NCI-H82 treated with DMSO at 0.1 percent for 48 hours (cell line): ENCODE results near the gene CHD5.

Experiments
- DNase-seq: peaks from one replicate; lab custom pipeline; 2025; ENCODE audit not compliant: unreplicated experiment; lab: John Stamatoyannopoulos, UW

Gene CHD5

DNA sequence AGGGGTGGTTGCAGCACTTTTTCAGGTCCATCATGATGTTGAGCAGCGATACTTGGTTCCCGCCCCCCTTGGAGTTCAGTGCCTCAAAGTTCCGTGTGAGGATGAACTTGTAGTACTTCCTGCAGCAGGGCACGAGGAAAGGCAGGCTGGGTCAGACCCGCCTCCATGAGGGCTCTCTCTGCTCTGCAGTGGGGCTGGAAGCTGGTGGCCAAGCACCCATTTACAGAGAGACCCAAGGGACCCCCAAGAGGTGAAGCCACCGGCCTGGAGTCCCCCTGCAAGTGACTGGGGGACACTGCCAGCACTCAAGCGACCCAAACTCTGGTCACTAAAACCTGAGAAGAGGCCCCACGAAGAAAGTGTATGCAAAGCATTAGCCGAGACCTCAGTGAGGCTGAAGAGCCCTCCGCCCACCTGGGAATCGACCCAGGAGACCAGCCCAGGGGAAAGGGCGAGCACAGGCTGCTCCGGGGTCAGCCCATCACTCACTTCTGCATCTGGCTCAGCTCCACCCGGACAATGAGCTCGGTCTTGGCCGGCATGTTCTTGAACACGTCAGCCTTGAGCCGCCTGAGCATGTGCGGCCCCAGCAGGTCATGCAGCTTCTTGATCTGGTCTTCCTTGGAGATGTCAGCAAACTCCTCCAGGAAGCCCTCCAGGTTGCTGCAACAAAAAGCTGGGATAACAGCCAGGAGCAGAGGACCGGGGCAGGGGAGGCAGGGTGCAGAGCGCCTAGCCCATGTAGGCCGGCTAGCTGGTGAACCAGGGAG lies 45.2 kb downstream of the CHD5 start:
- DNase-seq: no peak

DNA sequence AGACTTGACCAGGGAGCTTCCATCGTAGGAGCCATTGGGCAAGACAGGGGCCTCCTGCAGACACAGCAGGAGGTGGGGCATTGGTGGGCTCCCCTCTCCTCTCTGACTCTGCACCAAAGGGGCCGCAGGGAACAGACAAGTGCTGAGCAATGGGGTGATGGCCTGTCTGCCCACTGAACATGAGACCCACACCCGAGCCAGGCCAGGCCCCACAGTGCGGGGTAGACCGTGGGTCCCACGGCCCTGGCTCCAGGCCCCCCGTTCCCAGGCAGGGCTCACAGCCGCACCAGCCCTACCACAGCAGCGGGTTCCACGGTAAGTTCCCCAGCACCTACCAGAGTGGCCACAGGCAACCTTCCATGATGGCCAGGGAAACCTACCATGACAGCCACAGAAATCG lies 45.9 kb downstream of the CHD5 start:
- DNase-seq: no peak

DNA sequence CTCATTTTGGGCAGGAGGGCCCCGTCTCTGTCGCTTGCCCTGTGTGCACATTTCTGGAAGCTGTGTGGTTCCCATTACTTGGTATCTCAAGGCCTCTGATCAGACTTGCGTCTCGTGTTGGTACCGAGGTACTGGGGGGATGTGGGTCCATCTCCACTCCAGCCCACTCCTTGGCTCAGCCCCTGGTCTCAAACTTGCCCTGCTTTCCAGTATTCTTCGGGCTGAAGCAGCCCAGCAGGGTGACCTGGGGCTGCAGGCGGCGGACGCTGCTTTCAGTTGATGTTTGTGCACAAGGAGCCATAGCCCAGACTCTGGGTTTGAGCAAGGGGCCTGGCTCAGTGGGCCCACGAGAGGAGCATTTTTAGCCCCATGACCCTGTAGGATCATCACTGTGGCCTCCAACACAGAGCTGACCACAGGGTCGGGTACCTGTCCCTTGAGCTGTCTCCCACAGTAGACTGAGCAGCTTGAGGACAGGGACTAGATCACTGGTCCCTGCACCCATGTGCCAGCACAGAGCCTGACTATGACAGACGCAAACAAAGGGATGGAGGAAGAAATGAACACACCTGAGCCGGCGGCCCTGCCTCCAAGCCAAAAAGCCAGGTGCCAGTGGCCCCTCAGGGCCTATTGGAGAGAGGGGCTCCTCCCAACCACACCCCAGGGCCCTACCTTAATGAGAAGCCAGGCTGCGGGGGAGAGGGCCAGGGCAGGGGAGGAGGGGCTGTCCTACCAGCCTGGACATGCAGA lies 46.8 kb downstream of the CHD5 start:
- DNase-seq: no peak

DNA sequence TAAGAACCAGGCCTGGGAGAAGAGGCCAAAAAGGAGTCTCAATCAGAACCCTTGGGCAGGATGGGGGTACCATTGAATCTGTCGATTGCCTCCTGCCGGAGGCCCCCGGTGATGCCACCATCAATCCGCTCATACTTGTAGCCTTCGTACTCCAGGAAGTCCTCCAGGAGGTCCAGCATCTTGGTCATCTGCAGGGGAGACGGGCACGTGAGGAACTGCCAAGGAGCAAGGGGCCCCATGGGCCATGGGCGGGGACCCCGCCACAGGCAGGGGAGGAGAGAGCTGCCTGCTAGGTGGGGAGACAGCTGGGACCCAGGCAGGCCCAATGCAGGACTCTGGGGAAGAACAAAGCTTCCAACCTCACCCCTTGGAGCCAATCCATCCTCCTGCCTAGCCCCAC lies 48.6 kb downstream of the CHD5 start:
- DNase-seq: no peak

DNA sequence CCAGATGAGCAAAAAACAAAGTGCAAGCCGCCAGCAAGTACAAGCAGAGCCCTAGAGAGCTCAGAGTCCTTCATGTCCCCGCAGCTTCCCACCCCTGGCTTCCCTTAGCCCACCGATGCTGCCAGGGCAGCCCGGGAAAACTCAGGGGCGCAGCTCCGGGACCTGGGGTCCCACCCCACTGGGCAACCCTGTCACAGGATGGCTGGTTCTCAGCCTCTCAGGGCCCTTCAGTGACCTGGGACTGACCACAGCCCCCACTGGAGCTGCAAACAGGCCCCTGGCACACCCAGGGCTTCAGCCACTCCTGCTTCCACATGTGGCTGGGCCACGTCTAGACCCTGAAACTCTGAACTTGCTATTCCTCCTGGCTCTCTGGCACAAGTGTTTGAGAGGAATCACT lies 49.5 kb downstream of the CHD5 start:
- no peak for DNase-seq

DNA sequence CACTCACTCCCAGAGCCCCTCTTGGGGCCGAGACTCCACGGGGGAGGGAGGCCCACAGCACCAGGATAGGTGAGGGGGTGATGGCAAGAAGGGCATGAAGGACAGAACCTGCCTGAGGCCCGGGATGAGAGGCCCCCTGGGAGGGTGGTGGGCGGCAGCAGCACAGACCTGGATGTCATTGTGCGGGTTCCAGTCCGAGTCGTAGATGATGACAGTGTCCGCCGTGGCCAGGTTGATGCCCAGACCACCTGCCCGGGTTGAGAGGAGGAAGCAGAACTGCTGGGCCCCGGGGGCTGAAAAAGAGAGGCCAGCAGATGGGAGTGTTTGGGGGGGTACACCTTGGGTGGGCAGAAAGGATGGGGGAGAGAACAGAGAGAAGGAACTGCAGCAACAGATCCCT lies 50.1 kb downstream of the CHD5 start:
- no peak for DNase-seq

DNA sequence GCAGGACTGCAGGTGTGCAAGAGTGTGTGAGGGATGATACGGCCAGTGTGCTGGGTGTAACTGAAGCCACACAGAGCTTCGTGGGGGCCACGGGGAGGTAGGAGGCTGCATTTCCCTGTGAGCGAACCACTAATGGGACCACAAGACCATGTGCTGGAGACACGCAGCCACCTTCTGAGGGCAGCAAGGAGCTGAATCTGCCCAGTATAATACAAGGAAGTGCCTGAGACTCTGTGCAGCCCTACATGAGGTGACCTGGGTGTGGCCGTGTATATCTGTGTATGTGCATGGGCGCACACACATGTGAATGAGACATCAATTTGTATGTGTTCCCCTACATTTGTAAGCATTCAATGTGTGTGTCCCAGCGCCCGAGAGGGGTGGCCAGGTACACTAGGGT lies 50.8 kb downstream of the CHD5 start:
- DNase-seq: no peak

DNA sequence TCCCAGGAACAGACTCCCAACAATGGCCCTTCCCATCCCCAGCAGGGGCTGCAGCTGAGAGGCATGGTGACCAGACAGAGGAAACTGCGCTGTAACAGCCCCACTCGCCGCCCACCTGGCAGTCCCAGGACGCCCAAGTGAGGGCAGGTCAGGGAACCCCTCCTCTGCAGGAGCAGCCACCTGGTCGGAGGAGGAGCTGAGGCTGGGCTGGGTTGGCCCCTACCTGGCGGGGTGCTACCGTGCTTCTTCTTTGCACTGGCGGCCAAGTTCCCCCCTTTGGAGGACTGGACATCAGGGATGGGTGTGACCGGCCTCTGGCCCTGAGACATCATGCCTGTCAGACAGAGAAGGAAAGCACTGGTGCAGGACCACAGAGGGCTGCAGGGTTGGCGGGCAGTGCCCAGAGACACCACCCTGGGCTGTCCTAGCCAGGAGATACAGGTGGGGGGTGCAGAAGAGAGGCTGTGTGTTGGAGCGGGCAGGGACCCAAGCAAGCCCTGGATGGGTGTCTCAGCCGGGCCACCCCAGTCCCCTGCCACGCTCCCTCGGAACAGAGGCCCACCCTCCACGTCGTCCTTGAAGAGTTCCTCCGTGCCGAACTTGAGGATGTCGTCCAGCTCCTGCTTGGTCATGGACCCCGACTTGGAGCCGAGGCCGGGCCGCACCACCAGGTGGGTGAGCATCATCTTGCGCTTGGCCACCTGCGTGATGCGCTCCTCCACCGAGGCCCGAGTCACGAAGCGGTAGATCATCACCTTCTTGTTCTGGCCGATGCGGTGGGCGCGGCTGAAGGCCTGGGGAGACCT lies 51.6 kb downstream of the CHD5 start:
- no peak for DNase-seq

DNA sequence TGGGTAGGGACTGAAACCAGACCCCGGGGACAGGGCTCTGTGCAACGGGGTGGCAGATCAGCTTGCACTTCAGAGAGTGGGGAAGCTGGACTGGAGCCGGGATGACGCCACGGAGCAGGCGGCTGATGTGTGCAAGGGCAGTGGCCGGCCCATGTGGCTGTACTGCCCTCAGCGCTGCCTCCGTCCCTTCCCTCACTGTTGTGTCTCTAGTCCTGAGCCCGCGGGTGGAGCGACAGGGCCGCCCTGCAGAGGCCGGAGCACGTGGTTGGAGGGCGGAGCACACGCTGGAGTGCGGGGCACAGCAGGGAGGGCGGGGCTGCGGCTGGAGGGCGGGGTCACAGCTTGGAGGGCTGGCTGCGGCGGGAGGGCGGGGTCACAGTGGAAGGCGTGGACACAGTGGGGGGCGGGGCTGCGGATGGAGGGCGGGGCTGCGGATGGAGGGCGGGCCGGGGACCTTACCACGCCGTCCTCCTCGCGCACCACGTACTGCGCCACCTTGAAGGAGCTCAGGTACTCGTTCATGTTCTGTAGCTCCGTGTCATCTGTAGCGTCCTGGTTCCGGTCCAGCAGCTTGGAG lies 52.4 kb downstream of the CHD5 start:
- DNase-seq: no peak

DNA sequence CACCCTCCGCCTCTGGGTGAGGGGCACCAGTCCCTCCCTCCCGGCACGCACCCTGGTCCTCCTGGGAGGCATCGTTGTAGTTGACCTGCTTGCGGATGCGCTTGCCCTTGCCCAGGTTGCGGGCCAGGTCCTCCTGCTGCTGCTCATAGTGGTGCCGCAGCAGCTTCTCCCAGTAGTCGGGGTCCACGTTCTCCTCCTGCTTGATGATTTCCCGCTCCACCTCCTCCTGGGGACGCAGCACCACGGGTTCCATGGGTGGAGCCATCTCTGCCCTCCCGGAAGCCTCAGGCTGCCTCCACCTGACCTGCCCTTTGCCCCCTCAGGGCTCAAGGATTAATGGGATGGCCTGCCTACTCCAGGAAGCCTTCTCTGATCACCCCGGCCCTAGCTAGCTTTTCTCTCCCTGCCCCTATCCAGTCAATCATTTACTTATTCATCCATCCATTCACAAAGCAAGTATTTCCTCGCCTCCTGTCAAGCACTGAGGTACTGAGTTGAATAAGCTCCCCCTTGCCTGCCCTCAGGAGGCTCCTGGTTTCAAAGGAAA lies 53.5 kb downstream of the CHD5 start:
- DNase-seq: no peak

DNA sequence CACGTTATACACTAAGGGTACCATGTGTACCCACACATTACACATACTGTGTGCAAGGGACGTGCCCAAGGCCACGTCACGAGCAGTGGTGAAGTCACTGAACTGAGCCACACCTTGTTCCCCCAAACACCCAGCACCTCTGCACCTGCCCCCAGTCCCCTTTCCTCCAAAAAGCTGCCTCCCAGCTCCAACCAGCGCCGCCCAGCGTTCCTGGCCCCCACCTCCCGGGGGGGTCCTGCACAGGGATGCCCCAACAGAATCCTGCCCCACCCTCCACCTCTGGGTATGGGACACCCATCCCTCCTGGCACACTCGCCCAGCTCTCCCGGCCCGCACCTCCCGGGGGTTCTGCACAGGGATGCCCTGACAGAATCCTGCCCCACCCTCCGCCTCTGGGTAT lies 54.1 kb downstream of the CHD5 start:
- DNase-seq: no peak

DNA sequence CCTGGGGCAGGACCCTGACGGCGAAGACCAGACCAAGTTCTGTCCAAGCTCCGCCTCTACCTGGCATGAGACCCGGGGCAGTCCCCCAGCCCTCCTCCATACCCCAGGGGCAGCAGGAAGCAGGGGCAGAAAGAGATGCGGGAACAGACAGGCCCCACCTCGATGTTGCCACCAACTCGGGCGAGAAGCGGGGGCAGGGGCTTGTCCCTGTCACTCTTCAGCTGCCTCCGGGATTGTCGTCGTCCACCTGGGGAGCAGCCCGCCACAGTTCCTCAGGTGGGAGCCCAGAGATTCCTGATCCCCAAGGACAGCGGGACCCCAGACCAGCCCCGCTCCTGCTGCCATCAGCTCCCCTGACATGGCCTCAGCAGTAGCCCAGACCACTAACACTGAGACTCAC lies 54.8 kb downstream of the CHD5 start:
- no peak for DNase-seq

DNA sequence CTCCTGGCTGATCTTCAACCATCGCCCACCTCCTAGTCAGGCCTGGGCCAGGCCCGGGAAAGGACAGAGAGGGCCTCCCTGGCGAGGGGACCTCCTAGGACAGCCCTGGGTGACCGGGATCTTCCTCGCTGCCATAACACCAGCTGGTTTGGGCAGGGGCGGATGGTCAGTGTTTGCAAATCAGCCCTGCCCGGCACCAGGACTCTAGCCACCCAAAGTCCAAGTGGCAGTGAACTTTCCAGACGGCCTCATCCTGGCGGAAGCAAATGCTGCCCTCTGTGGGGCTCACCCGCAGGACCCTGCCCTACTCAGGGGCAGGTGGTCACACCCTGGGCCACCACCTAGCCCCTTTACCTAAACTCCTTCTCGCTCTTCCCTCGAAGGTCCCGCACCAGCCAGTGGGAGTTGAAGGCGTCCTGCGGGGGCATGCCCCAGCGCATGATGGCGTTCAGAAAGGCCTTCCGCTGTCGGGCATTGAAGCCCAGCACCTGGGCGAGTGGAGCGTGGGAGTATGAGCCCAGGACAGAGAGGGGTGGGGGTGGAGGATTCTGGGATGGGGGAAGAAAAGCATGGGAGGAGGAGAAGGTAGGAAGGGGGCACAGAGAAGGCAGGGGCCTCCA lies 55.3 kb downstream of the CHD5 start:
- no peak for DNase-seq

DNA sequence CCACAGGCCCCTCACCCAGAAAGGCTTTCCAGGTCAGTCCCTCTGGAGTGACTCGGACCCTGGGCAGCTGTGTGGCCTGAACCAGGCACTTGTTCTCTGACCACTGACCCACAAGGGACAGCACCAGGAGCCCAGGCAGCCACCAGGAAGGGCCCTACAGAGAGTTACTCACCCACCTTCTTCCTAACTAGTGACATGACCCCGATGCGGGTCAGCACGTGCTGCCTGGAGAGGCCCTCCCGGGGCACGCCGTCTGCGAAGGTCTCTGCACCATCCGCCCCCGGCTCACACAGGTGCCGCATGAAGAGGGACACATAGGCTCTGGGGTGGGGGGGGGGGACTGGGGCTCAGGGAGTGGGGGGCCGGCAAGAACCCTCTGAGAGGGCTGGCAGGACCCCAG lies 55.8 kb downstream of the CHD5 start:
- DNase-seq: no peak

DNA sequence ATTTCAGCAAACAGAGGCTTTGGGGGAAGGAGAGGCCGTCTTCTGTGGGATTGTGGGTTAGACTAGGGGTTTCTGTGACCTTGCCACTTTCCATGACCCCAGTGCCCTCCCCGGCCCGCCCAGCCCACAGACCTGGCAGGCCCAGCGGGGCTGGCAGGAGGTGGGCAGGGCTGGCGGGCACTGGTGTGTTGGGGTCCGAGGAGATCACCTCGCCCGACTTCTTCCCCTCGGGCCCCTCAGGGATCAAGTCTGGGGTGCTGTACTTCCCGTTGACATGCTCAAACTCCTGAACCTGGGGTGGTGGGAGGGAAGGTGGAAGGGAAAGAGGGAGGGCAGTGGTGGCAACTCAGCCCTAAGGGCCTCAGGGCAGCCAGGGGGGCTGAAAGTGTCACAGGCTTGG lies 56.3 kb downstream of the CHD5 start:
- no peak for DNase-seq

DNA sequence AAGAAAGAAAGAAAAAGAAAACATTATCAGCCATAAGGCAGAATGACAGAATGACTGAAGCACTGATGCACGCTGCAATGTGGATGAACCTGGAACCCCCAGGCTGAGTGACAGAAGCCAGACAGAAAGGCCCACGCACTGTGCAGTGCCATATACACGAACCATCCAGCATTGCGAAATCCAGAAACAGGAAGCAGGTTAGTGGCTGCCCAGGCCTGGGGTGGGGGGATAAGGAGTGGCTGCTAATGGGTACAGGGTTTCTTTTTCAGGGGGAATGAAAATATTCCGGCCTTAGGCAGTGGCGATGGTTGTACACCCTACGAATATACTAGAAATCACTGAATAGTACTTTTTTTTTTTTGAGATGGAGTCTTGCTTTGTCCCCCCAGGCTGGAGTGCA lies 57.0 kb downstream of the CHD5 start:
- no peak for DNase-seq

DNA sequence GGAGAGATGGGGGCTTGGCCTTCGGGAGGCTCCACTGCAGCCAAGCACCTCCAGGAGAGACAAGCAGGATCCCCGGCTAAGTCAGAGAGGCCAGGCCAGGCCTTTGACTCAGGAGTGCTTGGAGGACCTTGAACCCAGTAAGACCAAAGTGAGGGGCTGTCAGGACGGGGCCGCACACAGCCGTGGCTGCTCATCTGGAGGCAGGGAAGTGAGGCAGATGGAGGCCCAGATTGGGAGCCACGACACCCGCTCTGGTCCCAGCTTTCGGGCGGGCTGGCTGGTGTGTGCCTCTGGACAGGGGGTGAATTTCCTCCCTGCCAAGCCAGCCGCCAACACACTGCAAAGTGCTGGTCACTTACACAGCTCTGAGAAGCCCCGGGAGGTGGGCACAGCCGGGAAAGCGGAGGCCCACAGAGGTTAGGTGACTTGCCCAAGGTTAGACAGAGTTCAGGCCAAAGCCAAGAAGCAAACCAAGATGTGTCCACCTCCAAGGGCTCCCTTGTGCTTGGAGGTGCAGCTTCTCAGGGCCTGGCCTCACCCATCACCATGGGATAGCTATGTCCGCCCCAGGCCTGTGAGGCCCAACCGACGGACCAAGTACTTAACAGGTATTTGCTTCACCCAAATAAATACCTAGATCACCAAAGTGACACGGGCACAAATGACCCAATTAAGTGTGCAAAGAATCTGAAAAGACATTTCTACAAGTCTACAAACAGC lies 58.3 kb downstream of the CHD5 start:
- no peak for DNase-seq

DNA sequence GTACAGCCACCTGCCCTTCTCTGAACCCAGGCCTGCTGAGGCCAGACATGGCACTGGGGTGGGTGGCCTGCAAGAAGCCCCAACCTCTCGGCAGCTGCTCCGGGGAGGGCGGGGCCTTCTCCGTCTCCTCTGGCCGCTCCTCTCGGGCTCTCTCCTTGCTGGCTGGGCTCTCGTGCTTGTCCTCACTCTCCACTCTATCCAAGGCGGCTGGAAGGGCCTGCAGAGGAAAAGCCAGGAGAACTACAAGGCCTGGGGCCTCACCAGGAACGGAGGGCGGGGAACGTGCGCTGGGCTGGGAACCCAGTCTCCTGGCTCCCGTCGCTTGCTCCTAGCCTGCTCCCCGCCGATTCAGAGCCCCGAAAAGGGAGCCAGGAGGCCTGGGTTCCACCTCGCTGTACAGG lies 59.1 kb downstream of the CHD5 start:
- DNase-seq: no peak

DNA sequence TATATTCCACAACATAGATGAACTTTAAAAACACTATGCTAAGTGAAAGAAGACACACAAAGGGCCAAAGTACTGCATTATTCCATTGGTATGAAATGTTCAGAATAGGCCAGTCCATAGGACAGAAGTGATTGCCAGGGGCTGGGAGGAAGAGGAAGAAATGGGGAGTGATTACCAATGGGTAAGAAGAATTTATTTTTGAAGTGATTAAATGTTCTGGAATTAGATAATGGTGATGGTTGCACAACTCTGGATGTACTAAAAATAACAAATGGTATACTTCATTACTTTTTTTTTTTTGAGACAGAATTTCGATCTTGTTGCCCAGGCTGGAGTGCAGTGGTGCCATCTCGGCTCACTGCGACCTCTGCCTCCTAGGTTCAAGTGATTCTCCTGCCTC lies 61.7 kb downstream of the CHD5 start:
- no peak for DNase-seq

DNA sequence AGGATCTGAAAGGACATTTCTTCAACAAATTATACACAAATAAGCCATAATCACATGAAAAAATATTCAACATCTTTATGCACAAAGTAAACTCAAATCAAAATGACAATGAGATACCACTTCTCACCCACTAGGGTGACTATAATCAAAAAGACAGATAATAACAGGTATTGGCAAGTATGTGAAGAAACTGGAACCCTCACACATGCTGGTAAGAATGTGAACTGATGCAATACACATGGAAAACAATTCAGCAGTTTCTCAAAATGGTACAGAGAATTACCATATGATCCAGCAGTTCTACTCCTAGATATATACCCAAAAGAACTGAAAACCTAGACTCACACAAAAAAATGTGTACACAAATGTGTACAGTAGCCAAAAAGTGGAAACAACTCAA lies 62.5 kb downstream of the CHD5 start:
- no peak for DNase-seq
